GM18505 (cell line): ENCODE data around the gene ECD.

Experiments
- ATAC-seq: cut with Tn5 transposase; IDR thresholded peaks from one replicate; pipeline ENCODE4 v1.9.1; 2021; ENCODE audit not compliant: unreplicated experiment
- POLR2A ChIP-seq: IDR thresholded peaks from 4 replicates; pipeline ENCODE4 v1.6.1; 2011; ENCODE audit warnings: borderline replicate concordance; ENCODE audit not compliant: insufficient read depth, insufficient read length; ENCODE audit errors: extremely low read depth

Gene ECD

GRCh38 chr10:73096449-73097304 lies 71.1 kb downstream of the ECD start, which contains the start of gene P4HA1:
P4HA1 (minus strand) TSS chr10:73096866; CDS start chr10:73074883, 21,983 bp downstream.
- peak; percentile 92 for ATAC-seq
- TF ChIP-seq POLR2A = peak; percentile 99

DNA sequence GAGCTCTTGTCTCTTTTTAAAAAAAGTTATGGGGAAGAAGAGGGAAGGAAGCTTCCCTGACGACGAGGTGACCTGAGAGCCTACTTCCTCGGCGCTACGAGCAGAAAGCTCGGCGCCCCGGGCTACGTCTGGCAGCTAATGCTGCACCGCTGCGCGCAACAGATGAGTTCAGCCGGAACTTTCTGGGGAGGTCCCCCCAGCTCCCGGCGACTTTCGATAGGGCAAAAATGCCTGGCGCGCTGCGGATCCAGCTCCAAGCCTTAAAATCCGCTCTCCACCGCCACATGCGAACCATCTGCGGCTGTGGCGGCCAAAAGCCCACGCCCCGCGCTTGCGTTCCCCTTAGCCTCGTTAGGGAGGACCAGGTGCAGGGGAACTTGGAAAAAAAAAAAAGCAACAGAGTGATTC lies 71.8 kb downstream of the ECD start:
- peak; percentile 19 for ATAC-seq
- TF ChIP-seq POLR2A = peak; percentile 62

GRCh38 chr10:73095481-73096021 lies 72.3 kb downstream of the ECD start:
- no peak for ATAC-seq
- TF ChIP-seq POLR2A = no peak

- no peak for ATAC-seq
- no peak for TF ChIP-seq POLR2A
Observed at GRCh38 chr10:73094986-73095480, 72.8 kb downstream of the ECD start.

DNA sequence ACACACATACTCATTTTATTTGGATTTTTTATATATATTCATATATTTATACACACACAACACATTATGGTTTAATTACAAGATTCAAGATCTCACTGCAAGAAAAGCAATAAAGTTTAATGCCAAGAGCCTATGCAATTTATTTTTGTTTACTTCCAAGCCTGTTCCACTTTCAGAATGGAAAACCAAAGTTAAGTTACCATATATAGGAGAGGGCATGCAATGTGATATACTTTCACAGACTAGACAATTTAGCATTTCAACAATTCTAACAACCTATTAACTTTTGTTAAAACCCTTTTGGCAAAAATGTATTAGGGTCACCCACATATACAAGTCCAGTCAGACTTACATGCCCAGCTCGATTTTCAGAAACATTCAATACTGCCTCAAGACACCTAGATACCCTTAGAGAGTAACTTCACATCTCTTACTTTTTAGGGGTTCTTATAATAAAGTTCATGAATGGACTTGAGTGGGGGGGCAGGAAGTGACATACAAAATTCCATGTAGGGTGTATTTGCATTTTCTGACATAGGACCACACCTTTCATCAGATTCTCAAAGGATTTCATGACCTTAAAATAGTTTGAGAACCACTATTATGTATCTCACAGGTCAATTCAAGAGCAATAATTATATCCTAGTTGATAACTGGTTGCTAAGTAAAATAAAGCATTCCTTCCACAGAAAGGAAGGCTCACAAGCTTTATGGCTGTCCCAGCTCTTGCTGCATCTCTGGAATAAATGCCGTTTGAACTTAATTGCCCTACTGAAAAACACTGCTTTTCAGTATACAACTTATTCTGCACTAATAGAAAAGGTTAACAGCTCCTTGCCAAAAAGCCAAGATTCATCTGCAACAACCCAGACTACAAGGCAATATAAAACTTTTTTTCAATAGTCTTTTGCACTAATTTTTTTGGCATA lies 73.6 kb downstream of the ECD start:
- TF ChIP-seq POLR2A = no peak
- no peak for ATAC-seq

- TF ChIP-seq POLR2A = no peak
- no peak for ATAC-seq
Observed at GRCh38 chr10:73092830-73093229, 75.0 kb downstream of the ECD start.

GRCh38 chr10:73088304-73088703 lies 79.5 kb downstream of the ECD start:
- TF ChIP-seq POLR2A = no peak
- no peak for ATAC-seq

DNA sequence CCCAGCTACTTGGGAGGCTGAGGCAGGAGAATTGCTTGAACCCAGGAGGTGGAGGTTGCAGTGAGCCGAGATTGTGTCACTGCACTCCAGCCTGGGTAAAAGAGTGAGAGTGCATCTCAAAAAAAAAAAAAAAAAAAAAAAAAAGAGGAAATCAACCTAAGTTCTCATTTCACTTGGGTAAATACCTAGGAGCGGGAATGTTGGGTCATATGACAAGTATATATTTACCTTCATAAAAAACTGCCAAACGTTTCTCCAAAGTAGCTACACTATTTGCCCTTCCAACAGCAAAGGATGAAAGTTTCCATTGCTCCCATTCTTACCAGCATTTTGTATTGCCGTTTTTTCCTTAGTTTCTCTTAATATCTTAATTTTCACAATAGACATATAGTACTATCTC lies 81.0 kb downstream of the ECD start:
- TF ChIP-seq POLR2A = no peak
- no peak for ATAC-seq

GRCh38 chr10:73084209-73084608 lies 83.6 kb downstream of the ECD start:
- no peak for TF ChIP-seq POLR2A
- no peak for ATAC-seq
